GM18502 (cell line): ENCODE data around the gene GRID1.

Experiments
- ATAC-seq: cut with Tn5 transposase; IDR thresholded peaks from one replicate; pipeline ENCODE4 v1.9.1; 2021; ENCODE audit warnings: mild to moderate bottlenecking; ENCODE audit not compliant: unreplicated experiment, poor library complexity

GRID1 gene

DNA sequence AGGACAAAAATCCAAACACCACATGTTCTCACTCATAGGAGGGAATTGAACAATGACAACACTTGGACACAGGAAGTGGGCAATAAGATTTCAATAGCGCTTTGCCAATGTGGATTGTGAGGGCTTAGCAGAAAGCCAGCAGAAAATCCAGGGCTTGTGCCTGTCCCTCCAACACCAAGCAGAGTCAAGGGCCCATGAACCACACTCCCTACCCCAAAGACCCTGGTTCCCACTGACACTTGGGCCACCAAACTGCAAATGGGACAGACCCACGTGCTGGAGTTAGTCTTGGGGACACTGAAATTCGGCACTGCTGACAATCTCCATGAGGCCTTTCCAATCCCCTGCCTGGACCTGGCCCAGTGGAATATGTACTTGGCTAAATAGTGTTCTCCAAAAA is 67.0 kb downstream of the GRID1 start:
- no peak for ATAC-seq

DNA sequence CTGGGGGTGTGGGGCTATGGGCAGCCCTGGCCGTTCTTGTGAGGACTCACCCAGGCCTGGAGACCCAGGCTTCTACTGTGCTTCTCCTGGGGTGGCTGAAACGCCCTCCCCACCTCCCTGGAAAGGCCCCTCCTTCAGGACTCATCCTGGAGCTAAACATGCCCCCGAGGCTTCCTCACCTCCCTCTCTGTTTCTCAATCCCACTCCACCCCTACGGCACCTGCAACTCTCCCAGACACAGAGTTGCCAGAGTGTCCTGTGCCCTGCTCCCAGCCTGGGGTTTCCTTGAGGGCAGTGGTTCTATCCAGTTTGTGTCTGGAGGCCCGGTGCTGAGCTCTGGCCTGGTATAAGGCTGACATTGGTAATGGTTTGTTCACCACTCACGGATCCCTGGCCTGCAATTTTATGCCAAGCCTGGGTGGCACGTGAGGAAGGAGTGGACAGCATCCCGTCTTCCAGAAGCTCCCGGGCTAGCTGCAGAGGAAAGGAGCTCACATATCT is 68.0 kb downstream of the GRID1 start:
- ATAC-seq, result no peak

DNA sequence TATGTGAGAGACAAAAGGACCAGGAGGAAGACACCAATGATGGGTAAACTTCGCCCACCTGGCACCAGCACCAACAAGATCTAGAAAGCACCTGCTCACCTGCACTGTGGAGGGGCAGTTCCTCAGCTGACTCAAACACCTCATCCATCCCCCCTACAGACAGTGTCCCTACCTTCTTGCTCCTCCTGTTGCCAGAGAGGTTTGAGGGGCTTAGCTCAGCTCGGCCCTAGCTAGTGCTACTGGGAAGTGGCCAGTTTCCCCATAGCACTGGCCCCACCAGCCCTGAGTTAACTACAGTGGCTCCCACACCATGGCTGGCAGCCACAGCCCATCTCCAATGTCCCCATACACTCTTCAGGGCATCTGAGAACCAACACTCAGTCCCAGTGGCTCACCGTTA is 70.8 kb downstream of the GRID1 start:
- ATAC-seq, result no peak

GRCh38 chr10:86295351-86295750 is 71.2 kb downstream of the GRID1 start:
- no peak for ATAC-seq

DNA sequence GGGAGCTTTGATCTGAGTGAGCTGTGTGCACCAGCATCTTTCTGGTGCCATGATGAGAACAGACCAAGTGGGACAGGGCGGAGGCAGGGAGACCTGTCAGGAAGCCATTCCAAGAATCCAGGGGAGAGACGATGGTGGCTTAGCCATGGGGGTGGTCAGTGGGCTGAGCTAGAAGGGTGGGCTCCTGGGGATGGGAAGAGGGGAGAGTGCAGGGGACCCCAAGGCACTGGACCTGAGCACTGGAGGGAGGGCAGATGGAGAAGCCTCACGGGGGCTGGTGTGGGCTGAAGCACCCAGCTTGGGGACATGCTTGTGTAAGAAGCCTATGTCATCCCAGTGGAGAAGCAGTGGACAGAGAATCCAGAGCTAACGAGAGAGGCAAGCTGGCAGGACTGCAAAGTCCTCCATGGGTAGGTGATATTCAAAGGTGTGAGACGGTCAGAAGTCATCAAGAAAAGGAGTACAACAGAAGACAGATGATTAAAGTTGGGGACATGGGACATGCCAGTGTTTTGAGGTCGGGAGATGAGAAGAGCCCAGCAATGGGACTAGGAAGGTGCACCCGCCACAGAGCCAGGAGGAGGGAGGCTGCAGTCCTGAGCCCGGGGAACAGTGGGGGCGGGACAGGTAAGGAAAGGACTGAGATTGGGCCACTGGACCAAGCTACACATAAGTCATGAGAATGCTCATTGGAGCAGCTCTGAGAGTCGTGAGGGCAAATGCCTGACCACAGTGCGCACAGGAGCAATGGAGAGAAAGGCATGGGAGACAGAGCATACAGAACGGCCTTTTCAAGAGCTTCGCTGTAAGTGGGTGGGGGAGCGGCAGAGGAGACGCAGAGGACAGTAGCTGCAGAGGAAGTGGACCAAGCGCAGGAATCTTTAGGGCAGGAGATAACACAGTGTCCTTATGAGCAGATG is 72.0 kb downstream of the GRID1 start:
- no peak for ATAC-seq

- no peak for ATAC-seq
Measured at GRCh38 chr10:86293396-86293791, 73.2 kb downstream of the GRID1 start.

DNA sequence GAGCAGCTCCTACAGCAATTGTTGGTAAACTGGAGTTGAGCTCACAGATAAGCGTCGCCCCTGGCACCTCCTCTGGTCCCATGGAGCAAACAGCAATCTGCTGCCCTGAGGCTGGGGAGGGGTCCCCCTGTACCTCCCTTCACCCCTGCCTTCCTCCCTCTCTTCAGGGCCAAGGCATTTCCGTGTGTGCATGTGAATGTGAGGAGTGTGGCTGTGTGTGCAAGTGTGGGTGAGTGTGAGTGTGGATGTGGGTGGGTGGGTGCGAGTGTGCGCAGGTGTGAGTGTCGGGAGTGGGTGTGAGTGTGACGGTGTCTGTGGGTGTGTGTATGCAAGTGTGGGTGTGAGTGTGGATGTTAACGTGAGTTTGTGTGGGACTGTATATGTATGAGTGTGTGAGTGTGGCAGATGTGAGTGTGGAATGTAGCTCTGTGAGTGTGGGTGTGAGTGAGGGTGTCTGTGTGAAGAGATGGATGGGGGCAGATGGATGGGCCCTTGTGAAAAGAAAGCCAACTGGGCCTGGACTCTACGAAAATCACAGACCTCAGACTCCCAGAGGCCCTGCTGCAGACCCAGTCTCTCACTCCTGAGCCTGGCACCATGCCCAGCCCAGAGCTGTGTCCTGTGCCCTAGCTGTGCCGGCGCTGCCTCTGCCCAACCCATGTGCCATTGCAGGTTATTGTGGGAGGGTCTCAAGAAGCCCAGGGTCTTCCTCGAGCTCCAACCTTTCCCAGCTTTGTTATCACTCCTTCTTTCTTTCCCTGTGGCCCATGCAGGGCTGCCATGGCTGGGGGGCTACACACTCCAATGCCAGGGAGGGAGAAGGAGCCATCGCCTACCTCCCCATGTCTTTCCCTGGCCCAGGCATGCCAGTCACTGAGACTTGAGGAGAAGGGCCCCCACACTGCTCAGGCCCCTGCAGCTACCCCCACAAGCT is 73.9 kb downstream of the GRID1 start:
- no peak for ATAC-seq

DNA sequence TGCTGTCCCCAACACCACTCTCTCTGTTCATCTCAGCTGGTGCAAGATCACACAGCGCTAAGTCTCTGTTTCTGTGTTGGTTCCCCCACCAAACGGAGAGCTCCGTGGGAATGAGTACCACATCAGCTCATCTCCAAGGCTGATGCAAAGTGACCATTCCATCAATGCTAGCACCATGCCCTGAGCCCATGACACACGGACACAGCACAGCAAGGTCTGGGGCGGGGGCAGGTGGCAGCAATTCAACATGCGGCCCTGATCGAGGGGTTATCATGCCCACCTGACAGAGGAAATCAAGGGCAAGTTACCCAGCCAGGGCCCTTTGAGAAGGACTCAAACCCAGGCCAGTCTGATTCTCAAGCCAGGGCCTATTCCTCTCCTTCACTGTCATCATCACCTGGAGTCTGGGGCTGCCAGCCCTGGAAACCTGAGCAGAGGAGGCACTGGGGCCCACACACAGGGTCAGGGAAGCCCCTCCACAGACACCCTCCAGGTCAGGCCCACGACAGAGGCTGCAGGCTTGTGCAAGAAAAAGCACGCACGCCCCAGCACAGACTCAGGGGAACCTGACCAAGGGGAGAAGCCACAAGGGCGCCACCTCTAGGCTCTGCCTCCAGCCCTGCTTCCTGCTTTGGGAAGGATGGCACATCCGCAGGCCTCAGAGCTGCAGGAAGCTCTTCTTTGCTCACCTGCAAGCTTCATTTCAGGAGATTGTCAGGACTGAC is 74.8 kb downstream of the GRID1 start:
- no peak for ATAC-seq

- ATAC-seq, result no peak
Measured at GRCh38 chr10:86290933-86291615, 75.5 kb downstream of the GRID1 start.

DNA sequence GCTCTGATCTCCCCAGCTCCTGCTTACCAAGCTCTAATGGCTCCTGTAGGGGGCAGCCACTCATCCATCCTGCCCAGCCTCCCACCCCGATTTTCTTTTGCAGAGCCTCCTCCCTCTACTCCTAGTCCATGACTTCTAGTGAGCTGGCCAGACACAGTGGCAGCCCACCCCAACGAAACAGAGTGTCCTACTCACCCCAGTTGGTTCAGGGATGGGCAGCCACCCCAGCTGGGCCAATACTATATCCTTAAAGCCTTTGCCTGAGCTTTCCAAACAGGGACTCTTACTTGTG is 77.1 kb downstream of the GRID1 start:
- ATAC-seq, result no peak

DNA sequence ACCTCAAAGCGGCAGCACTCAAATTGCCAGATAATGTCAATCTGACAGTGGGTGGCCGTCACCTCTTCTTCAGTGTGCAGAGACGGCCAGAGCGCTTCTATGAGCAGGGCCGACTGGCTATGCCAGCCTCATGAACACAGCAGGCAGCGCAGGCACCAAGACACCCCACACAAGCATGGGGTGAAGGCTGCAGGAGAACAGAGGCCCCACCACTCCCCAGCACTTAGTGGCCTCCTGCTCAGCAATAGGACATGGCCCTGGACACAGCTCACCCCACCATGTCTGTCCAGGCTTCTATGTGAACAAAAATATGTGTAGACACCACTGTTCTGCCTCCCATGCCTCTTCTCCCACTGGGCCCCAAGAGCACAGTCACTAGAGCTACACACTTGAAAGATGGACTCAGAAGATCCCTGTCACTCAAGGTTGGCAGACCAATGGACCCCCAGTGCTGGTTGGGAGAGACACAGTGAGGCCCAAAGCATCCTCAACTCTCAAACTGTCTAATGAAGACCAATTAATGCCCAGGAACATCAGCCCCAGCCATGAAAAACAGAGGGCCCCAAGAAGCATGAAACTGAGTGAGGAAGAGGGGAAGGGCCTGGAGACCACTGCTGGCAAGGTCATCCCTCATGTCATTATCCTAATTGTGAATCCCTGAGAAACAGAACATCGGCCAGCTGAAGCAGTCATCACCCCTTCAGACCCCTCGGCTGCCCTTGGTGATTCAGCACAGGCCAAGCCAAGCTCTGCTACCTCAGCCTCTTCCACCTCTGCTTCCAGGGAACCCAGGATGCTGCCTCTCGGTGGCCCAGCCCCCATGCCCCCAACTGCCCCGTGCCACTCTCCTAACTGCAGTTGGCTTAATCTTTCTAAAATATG is 77.7 kb downstream of the GRID1 start:
- no peak for ATAC-seq

DNA sequence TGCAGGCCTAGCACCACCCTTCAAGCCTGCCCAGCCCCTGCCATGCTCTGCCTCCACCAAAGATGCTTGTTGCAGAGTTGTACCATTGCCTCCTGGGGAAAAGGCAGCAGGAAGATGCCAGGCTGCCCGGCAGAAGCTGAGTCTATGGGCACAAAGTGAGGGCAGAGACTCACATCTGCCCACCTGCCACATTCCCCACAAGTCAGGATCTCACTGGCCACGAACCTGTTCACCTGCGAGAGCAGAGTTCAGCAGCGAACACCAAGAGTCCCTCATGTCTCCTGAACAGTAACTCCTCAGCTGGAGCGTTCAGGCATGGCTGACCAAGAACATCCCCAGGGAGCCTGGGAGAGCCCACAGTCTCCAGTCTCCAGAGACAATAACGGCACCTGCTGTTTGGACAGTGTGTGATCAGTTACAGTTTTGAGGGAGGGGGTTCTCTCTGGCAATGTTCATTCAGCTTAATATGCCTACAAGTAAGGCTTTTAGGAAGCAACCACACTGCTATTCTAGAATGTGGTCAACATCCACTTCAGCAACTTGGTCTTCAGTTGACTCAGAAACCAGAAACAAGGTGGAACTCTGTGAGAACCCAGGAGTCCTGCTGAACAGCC is 78.5 kb downstream of the GRID1 start:
- no peak for ATAC-seq

GRCh38 chr10:86287110-86287793 is 79.3 kb downstream of the GRID1 start:
- ATAC-seq, result peak; percentile 52

DNA sequence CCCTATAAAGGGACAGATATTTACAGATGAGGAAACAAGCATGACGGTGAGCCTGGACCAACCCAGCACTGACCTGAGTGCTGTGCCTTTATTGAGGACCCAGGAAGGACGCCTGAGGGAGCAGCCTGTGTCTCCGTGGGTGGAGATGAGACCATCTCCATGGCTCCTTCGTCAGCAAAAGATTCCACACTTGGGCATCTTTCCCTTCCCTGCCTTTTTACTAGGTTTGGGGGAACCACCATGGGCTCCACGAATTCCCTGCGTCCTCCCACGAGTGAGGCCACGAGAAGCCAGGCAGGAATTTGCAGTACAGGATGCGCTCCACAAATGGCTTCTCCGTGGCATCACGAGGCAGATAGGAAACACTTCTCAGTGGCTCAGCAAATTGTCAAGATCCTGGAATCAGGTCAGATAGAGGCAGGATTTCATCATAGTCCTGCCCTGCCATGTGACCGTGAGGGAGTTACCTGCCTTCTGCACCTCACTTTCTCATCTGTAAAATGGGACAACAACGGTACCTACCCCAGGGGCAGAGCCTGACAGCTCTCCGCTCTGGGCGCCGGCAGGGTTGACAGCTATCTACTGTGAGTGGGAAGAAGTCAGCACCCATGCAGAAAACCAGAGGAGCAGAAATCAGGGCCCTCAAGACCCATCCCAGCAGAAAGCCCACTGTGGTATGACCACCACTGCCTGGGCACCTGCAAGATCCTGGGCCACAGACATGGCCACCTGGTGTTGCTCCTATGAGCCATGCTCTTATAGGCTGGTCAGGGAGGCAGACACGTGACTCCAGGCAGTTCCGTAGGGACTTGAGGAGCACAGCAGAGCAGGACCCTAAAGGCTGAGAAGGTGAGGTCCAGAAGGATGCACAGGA is 80.1 kb downstream of the GRID1 start:
- no peak for ATAC-seq

DNA sequence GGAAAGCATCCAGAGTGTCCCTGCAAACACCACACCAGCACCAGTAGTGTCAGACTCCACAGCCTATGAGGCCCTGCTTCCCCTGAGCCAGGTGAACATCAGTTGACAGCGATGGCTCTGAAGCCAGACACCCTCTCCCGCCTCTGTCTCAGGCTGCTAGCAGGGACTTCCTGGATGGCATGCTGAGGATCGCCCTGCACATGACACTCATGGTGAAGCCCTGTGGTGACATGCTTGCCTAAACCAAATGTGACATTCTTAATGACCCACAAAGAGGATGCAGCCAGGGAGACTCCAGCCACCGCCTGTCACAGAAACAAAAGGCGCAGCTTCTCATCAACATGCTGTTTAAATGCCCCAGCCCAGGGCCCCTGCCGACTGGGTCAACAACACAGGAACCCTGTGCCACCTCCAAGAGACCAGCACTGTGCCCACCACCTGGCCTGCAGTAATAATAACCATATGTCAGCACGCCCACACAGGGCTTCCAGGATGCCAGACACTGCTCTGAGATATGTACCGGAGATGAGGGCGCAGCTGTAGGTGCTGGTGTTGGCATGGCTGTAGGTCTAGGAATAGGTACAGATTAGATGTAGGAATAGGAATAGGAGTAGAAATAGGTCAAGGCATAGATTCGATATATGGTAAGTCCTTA is 81.3 kb downstream of the GRID1 start:
- ATAC-seq, result no peak

DNA sequence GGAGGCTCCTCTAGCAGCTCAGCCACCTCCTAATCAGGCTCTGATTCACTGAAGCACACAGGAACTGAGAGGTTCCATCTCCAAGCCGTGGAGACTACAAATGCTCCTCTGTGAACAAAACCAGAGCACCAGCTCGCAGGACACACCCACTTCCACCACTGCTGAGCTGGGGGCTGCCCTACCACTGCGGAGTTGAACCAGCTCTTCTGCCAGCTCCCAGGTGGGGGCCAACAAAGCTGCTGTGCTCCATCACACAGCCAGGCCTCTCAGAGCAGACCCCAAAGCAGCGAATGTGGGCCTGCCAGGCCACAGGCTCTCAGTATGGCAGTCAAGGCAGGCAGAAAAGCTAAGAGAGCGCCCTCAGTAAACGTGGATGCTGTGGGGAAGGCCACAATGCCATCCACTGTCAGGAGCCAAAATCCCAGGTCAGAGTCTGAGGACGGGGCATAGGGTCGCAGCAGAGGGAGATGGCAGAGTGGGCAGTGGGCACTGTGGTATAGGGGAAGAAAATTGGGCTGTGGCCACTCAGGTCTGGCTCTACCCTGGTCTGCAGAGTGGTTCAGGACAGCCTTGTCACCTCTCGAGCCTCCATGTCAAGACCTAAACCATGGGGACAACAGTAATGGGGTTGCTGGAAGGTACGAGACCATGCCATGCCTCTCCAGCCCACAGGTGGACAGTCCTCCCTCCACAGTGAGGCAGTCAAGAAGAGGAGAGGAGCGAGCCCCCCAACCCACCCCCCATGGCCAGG is 82.1 kb downstream of the GRID1 start:
- ATAC-seq, result no peak
